OCI-LY3 (cell line): Measurements from ENCODE around the gene PAK4.

ENCODE experiments used
- H2AFZ ChIP-seq: fragments of 200-600, 300-600 bp; shearing (Covaris generic); 2 replicates; pipeline ENCODE4 v1.6.0; 2014; ENCODE audit warnings: antibody characterized with exemption, low read depth, low read length
- H3K27ac ChIP-seq: fragments of 200-600, 300-600 bp; sonication (generic); 2 replicates; pipeline ENCODE4 v1.5.1; 2014; ENCODE audit warnings: mild to moderate bottlenecking, low read length, moderate library complexity, mixed read lengths
- H3K27me3 ChIP-seq: fragments of 200-600, 300-600 bp; sonication (generic); 2 replicates; pipeline ENCODE4 v1.6.1; 2014; ENCODE audit warnings: low read depth, low read length, mixed read lengths
- H3K36me3 ChIP-seq: fragments of 200-600, 300-600 bp; sonication (generic); replicated peaks from 2 replicates; pipeline ENCODE3; 2014; ENCODE audit warnings: low read depth, low read length, mixed read lengths
- H3K4me1 ChIP-seq: fragments of 300-600, 200-600 bp; sonication (generic); 2 replicates; pipeline ENCODE4 v1.6.1; 2014; ENCODE audit warnings: low read length, mixed read lengths
- H3K4me2 ChIP-seq: fragments of 200-600, 300-600 bp; sonication (generic); 2 replicates; pipeline ENCODE4 v1.6.1; 2014; ENCODE audit warnings: low read length, mixed read lengths
- H3K4me3 ChIP-seq: fragments of 300-600, 200-600 bp; sonication (generic); 2 replicates; pipeline ENCODE4 v1.5.1; 2014; ENCODE audit warnings: antibody characterized with exemption, mild to moderate bottlenecking, low read length, moderate library complexity
- H3K79me2 ChIP-seq: fragments of 300-600, 200-600 bp; shearing (Covaris generic); 2 replicates; pipeline ENCODE4 v1.6.1; 2014; ENCODE audit warnings: mild to moderate bottlenecking, low read length, mixed read lengths
- H3K9ac ChIP-seq: fragments of 300-600, 200-600 bp; shearing (Covaris generic); 2 replicates; pipeline ENCODE4 v1.6.0; 2014; ENCODE audit warnings: mild to moderate bottlenecking, low read length, moderate library complexity
- H3K9me3 ChIP-seq: fragments of 200-600, 300-600 bp; shearing (Covaris generic); 2 replicates; pipeline ENCODE4 v1.6.1; 2014; ENCODE audit warnings: low read length, mixed read lengths; ENCODE audit not compliant: insufficient read depth
- H4K20me1 ChIP-seq: fragments of 200-600, 300-600 bp; sonication (generic); 2 replicates; pipeline ENCODE4 v1.6.1; 2016; ENCODE audit warnings: low read length, mixed read lengths; ENCODE audit not compliant: insufficient read depth
- CTCF ChIP-seq: fragments of 200-600, 300-600 bp; sonication (generic); IDR thresholded peaks from 2 replicates; pipeline ENCODE4 v1.5.1; 2014; ENCODE audit warnings: antibody characterized with exemption, low read length, low read depth
- EZH2phosphoT487 ChIP-seq: fragments of 200-600 bp; shearing (Covaris generic); IDR thresholded peaks from 2 replicates; pipeline ENCODE4 v1.6.1; 2018; ENCODE audit warnings: antibody characterized with exemption, mixed run types, low read depth

The PAK4 gene

GRCh38 chr19:39192846-39193245 is 67.3 kb downstream of the PAK4 start:
- Histone ChIP-seq H4K20me1 (no peaks in the 10 kb centered on the region), H3K36me3 (no peaks in the 10 kb centered on the region), H3K4me2 (no peak overlapping the region), H3K4me3 (no peak overlapping the region), H3K79me2 (no peaks in the 10 kb centered on the region), H3K9ac (no peak overlapping the region), H3K9me3 (no peaks in the 10 kb centered on the region), H3K4me1 (no peaks in the 10 kb centered on the region; the same call in 1 of the 2 replicates), H3K27me3 (peaks cover 7% of the 10 kb centered on the region), H3K27ac (no peak overlapping the region), H2AFZ (no peak overlapping the region)
- TF ChIP-seq EZH2phosphoT487 (no peak), CTCF (no peak)

- Histone ChIP-seq H3K4me3 (no peak overlapping the region), H3K79me2 (no peaks in the 10 kb centered on the region), H3K4me2 (no peak overlapping the region), H3K27ac (no peak overlapping the region), H3K9ac (no peak overlapping the region), H3K27me3 (peaks cover 7% of the 10 kb centered on the region), H3K4me1 (no peaks in the 10 kb centered on the region; the same call in 1 of the 2 replicates), H4K20me1 (no peaks in the 10 kb centered on the region), H2AFZ (no peak overlapping the region), H3K9me3 (no peaks in the 10 kb centered on the region), H3K36me3 (no peaks in the 10 kb centered on the region)
- TF ChIP-seq EZH2phosphoT487 (no peak), CTCF (no peak)
These were observed 68.2 kb downstream of the PAK4 start for GRCh38 chr19:39193803-39194202.

DNA sequence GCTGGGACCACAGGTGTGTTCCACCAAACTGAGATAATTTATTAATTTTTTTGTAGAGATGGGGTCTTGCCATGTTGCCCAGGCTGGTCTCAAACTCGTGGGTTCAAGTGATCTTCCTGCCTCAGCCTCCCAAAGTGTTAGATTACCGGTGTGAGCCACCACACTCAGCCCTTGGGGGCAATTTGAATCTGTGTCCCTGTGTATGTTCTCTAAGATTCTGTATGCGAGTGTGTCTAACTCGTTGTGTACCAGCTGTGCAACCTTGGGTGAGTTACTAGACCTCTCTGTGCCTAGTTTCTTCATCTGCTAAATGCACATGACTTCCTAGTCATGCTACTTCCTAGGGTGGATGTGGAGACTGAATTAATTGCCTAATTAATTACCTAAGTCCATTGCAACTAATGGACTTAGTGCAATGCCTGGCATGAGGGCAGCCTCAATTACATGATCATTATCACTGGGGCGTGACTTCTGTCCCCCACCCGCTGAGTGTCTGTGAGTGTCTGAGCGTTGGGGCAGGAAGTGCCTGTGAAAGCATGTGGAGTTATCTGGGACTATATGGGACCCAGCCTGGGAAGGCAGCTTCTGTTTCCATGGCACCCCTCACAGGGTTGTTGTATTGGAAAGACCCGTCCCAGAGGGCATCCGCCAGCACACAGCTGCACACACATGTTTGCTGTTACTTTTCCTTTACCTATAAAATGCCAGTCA is 69.4 kb downstream of the PAK4 start:
- H2AFZ ChIP-seq = no peak overlapping the region; the same call in 1 of the 2 replicates
- no peak overlapping the region for H3K27ac ChIP-seq
- TF ChIP-seq CTCF = no peak
- no peak for TF ChIP-seq EZH2phosphoT487
- H3K4me3 ChIP-seq = no peak overlapping the region
- no peak overlapping the region for H3K9ac ChIP-seq
- no peak overlapping the region for H3K4me2 ChIP-seq
- no peaks in the 10 kb centered on the region; the same call in 1 of the 2 replicates for H3K4me1 ChIP-seq
- H3K9me3 ChIP-seq = no peaks in the 10 kb centered on the region
- peaks cover 7% of the 10 kb centered on the region for H3K27me3 ChIP-seq
- H3K36me3 ChIP-seq = no peaks in the 10 kb centered on the region
- H4K20me1 ChIP-seq = no peaks in the 10 kb centered on the region
- H3K79me2 ChIP-seq = no peaks in the 10 kb centered on the region

DNA sequence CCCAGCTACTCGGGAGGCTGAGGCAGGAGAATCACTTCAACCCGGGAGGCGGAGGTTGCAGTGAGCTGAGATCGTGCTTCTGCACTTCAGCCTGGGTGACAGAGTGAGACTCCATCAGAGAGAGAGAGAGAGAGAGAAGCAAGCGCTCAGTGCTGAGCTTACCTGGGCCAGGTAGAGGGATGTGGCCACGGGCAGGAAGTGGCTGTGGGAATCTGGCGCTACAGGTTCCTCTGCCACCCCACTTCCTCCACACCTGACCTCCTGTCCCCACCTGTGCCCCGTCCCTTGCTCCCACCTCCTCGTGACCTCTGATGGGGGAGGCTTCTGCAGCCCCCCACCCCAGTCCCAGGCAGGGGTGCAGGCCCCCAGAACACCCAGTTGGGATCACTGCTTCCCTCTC is 70.2 kb downstream of the PAK4 start:
- Histone ChIP-seq H3K27ac (no peak overlapping the region), H3K4me1 (no peaks in the 10 kb centered on the region; the same call in 1 of the 2 replicates), H3K9ac (no peak overlapping the region), H3K4me3 (no peak overlapping the region), H2AFZ (no peak overlapping the region), H3K27me3 (peaks cover 7% of the 10 kb centered on the region), H3K36me3 (no peaks in the 10 kb centered on the region), H3K4me2 (no peak overlapping the region), H4K20me1 (no peaks in the 10 kb centered on the region), H3K79me2 (no peaks in the 10 kb centered on the region), H3K9me3 (no peaks in the 10 kb centered on the region)
- TF ChIP-seq EZH2phosphoT487 (no peak), CTCF (no peak)
